HepG2 (cell line): ENCODE results near the gene CTCF. TPM values are rescaled to one million over a fixed set of nuclear protein-coding genes. Genes with fewer than 3 reads are reported as not detected.

Experiments used
- ATF7 ChIP-seq, 2 experiments: fragments of 450-650 bp in 1 of 2; sonication (generic) in 1 of 2; formaldehyde crosslinking in 1 of 2; IDR thresholded peaks; 2 replicates each; pipeline versions ENCODE4 v1.4.0 to v1.6.1; 2016 to 2020; ENCODE audit warnings: antibody characterized with exemption in 1 of 2, mild to moderate bottlenecking in 1 of 2, missing genetic modification reagents in 1 of 2
- CC2D1A ChIP-seq: sonication (generic); formaldehyde crosslinking; IDR thresholded peaks from 2 replicates; pipeline ENCODE4 v1.8.1; 2023; ENCODE audit warnings: mild to moderate bottlenecking, missing genetic modification reagents
- GATA4 ChIP-seq: sonication (generic); IDR thresholded peaks from 2 replicates; pipeline ENCODE4 v1.6.1; 2016; ENCODE audit warnings: antibody characterized with exemption, low read depth, borderline replicate concordance
- HES4 ChIP-seq: sonication (generic); formaldehyde crosslinking; IDR thresholded peaks from 2 replicates; pipeline ENCODE4 v1.9.0; 2021; ENCODE audit warnings: mild to moderate bottlenecking, missing genetic modification reagents, borderline replicate concordance
- NAIF1 ChIP-seq: sonication (generic); formaldehyde crosslinking; IDR thresholded peaks from 2 replicates; pipeline ENCODE4 v1.5.0; 2020; ENCODE audit warnings: mild to moderate bottlenecking, missing genetic modification reagents, borderline replicate concordance
- RBAK ChIP-seq: sonication (generic); formaldehyde crosslinking; IDR thresholded peaks from 2 replicates; pipeline ENCODE4 v1.5.1; 2020; ENCODE audit warnings: mild to moderate bottlenecking, missing genetic modification reagents
- REL ChIP-seq: sonication (generic); formaldehyde crosslinking; conservative IDR thresholded peaks from 2 replicates; pipeline ENCODE4 v1.8.0; 2022; ENCODE audit warnings: mild to moderate bottlenecking, missing genetic modification reagents, moderate library complexity
- SALL1 ChIP-seq: sonication (generic); formaldehyde crosslinking; IDR thresholded peaks from 2 replicates; pipeline ENCODE4 v1.8.0; 2022; ENCODE audit warnings: mild to moderate bottlenecking, missing genetic modification reagents
- SNAI1 ChIP-seq: sonication (generic); formaldehyde crosslinking; IDR thresholded peaks from 2 replicates; pipeline ENCODE4 v1.5.0; 2020; ENCODE audit warnings: mild to moderate bottlenecking, missing genetic modification reagents, borderline replicate concordance
- YEATS4 ChIP-seq: sonication (generic); formaldehyde crosslinking; IDR thresholded peaks from 2 replicates; pipeline ENCODE4 v1.4.0; 2020; ENCODE audit warnings: missing genetic modification reagents, borderline replicate concordance
- ZBTB20 ChIP-seq: sonication (generic); formaldehyde crosslinking; IDR thresholded peaks from 2 replicates; pipeline ENCODE4 v1.8.1; 2023; ENCODE audit warnings: missing genetic modification reagents, low read depth, mild to moderate bottlenecking, borderline replicate concordance
- ZBTB33 ChIP-seq: sonication (generic); formaldehyde crosslinking; IDR thresholded peaks from 2 replicates; pipeline ENCODE4 v1.4.0; 2020; ENCODE audit warnings: missing genetic modification reagents
- ZNF263 ChIP-seq: sonication (generic); formaldehyde crosslinking; IDR thresholded peaks from 2 replicates; pipeline ENCODE4 v1.4.0; 2020; ENCODE audit warnings: missing genetic modification reagents
- ZNF317 ChIP-seq: sonication (generic); formaldehyde crosslinking; IDR thresholded peaks from 2 replicates; pipeline ENCODE4 v1.5.0; 2020; ENCODE audit warnings: mild to moderate bottlenecking, missing genetic modification reagents
- ZNF382 ChIP-seq: sonication (generic); formaldehyde crosslinking; IDR thresholded peaks from 2 replicates; pipeline ENCODE4 v1.5.0; 2020; ENCODE audit warnings: missing genetic modification reagents, mild to moderate bottlenecking, borderline replicate concordance
- ZNF549 ChIP-seq: sonication (generic); formaldehyde crosslinking; IDR thresholded peaks from 2 replicates; pipeline ENCODE4 v1.5.0; 2020; ENCODE audit warnings: missing genetic modification reagents
- ZNF615 ChIP-seq: sonication (generic); formaldehyde crosslinking; IDR thresholded peaks from 2 replicates; pipeline ENCODE4 v1.5.0; 2020; ENCODE audit warnings: mild to moderate bottlenecking, missing genetic modification reagents, borderline replicate concordance
- ZNF713 ChIP-seq: sonication (generic); formaldehyde crosslinking; IDR thresholded peaks from 2 replicates; pipeline ENCODE4 v1.4.0; 2020; ENCODE audit warnings: mild to moderate bottlenecking, missing genetic modification reagents
- ZNF777 ChIP-seq: sonication (generic); formaldehyde crosslinking; IDR thresholded peaks from 2 replicates; pipeline ENCODE4 v1.4.0; 2020; ENCODE audit warnings: missing genetic modification reagents
- polyA plus RNA-seq, 8 experiments: library from polyadenylated mRNA; depleted of rRNA in 3 of 8; stranded (reverse) in 7 of 8; unstranded in 1 of 8; fragments of >200 nt; fragmentation: Illumina TruSeq in 4 of 8; extraction: Trizol in 4 of 8; gene quantifications; 2 replicates each; pipeline versions ENCODE4 v1.2.1 to v1.2.3, GENCODE V29; 2011 to 2016; ENCODE audit warnings: low read depth in 4 of 8, missing spikeins in 1 of 8, mixed read lengths in 1 of 8; ENCODE audit not compliant: insufficient read depth in 1 of 8
- total RNA-seq, 5 experiments: library from RNA; depleted of rRNA; stranded (reverse); fragments of >200 nt; fragmentation: Illumina TruSeq; extraction: Trizol; gene quantifications; 2 replicates each; pipeline ENCODE4 v1.2.3, GENCODE V29; 2016; ENCODE audit warnings: low read depth in 1 of 5
- TF ChIP-seq, protein P1 (sequence below): sonication (generic); formaldehyde crosslinking; IDR thresholded peaks from 2 replicates; pipeline ENCODE4 v1.5.0; 2020; ENCODE audit warnings: mild to moderate bottlenecking, missing genetic modification reagents
- TF ChIP-seq, protein P2 (sequence below), 2 experiments: IDR thresholded peaks; 2 replicates each; pipeline ENCODE4 v1.6.1; 2011 to 2012; ENCODE audit warnings: low read length in 2 of 2, borderline replicate concordance in 1 of 2, low read depth in 1 of 2, mild to moderate bottlenecking in 1 of 2, moderate library complexity in 1 of 2

The CTCF gene
- total and polyA plus RNA-seq, 2 of the 13 experiments (the other 11 are each of a cell fraction or from before 2014, with no cell fraction given), result 19.5 to 37.5 TPM

DNA sequence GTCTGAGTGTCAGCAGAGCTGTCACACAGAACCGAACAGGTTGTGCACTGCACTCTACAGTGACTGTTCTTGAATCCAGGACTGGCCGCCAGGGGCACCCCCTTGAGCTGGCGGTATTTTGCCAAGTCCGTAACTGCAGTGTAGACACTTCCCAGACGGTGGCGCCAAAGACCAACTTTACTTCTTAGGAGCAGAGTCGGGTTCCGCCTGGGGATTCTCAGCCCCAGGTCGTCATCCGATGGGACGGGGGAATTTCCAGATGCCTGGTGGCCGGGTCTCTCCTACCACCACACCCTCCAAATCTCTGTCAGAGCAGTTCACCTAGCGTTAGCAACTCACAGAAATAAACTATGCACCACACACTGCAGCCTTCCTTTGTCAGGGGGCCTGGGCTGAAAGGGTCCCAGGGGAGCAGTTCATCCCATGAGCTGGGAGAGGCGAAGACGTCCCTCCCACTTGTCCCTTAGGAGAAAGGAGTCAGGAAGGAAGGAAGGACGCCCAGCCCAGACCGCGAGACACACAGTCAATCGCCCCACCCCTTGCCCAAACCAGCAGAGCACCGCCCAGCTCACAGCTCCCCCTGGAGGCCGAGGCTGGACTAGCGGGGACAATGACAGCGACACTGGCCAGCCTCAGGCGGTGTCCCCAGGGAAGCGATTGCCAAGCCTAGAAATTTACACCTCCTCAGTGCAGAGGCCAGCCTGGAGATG, 41.1 kb upstream of the CTCF start (continued):
- TF ChIP-seq ZBTB33 (peak; percentile 66), NAIF1 (CRISPR knock-in tag) (no peak), GATA4 (no peak), HES4 (CRISPR knock-in tag) (0 out of 2 replicates have a peak, but pooled peaks have one; percentile 50), RBAK (CRISPR knock-in tag) (0 out of 2 replicates have a peak, but pooled peaks have one; percentile 49), SALL1 (CRISPR knock-in tag) (peak; percentile 61), ZNF777 (peak; percentile 84), SNAI1 (CRISPR knock-in tag) (no peak), ZNF615 (no peak), ZNF263 (CRISPR knock-in tag) (0 out of 2 replicates have a peak, but pooled peaks have one; percentile 46), CC2D1A (CRISPR knock-in tag) (no peak), ZBTB20 (CRISPR knock-in tag) (peak; percentile 80; the same call in 1 of the 2 replicates), ATF7 (IDR thresholded peaks at IDR 0.05) (no peak), ATF7 (CRISPR knock-in tag; IDR thresholded peaks at IDR 0.05) (no peak), YEATS4 (CRISPR knock-in tag) (peak; percentile 77; the same call in 1 of the 2 replicates), ZNF382 (CRISPR knock-in tag) (no peak), REL (CRISPR knock-in tag) (no peak), ZNF549 (CRISPR knock-in tag) (no peak), ZNF713 (CRISPR knock-in tag) (no peak), ZNF317 (no peak)
- TF ChIP-seq, protein P1, sequence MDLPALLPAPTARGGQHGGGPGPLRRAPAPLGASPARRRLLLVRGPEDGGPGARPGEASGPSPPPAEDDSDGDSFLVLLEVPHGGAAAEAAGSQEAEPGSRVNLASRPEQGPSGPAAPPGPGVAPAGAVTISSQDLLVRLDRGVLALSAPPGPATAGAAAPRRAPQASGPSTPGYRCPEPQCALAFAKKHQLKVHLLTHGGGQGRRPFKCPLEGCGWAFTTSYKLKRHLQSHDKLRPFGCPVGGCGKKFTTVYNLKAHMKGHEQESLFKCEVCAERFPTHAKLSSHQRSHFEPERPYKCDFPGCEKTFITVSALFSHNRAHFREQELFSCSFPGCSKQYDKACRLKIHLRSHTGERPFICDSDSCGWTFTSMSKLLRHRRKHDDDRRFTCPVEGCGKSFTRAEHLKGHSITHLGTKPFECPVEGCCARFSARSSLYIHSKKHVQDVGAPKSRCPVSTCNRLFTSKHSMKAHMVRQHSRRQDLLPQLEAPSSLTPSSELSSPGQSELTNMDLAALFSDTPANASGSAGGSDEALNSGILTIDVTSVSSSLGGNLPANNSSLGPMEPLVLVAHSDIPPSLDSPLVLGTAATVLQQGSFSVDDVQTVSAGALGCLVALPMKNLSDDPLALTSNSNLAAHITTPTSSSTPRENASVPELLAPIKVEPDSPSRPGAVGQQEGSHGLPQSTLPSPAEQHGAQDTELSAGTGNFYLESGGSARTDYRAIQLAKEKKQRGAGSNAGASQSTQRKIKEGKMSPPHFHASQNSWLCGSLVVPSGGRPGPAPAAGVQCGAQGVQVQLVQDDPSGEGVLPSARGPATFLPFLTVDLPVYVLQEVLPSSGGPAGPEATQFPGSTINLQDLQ (CRISPR knock-in tag), result no peak
- TF ChIP-seq, protein P2, sequence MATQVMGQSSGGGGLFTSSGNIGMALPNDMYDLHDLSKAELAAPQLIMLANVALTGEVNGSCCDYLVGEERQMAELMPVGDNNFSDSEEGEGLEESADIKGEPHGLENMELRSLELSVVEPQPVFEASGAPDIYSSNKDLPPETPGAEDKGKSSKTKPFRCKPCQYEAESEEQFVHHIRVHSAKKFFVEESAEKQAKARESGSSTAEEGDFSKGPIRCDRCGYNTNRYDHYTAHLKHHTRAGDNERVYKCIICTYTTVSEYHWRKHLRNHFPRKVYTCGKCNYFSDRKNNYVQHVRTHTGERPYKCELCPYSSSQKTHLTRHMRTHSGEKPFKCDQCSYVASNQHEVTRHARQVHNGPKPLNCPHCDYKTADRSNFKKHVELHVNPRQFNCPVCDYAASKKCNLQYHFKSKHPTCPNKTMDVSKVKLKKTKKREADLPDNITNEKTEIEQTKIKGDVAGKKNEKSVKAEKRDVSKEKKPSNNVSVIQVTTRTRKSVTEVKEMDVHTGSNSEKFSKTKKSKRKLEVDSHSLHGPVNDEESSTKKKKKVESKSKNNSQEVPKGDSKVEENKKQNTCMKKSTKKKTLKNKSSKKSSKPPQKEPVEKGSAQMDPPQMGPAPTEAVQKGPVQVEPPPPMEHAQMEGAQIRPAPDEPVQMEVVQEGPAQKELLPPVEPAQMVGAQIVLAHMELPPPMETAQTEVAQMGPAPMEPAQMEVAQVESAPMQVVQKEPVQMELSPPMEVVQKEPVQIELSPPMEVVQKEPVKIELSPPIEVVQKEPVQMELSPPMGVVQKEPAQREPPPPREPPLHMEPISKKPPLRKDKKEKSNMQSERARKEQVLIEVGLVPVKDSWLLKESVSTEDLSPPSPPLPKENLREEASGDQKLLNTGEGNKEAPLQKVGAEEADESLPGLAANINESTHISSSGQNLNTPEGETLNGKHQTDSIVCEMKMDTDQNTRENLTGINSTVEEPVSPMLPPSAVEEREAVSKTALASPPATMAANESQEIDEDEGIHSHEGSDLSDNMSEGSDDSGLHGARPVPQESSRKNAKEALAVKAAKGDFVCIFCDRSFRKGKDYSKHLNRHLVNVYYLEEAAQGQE (IDR thresholded peaks at IDR 0.05; ENCODE audit: borderline replicate concordance in 1 of 2, low read depth in 1 of 2, low read length in 2 of 2), result no peak
